Coronary artery (tissue), 2 donors: Measurements from ENCODE around the gene CCDC40.

Experiments used
- DNase-seq: peaks from one replicate; pipeline ENCODE4 v3.0.0-alpha.2; 2017; ENCODE audit warnings: low spot score
- H3K27ac ChIP-seq, 2 donors: fragments of 200-600 bp; sonication (generic); one replicate each; pipeline ENCODE4 v1.5.1; 2016 to 2019
- H3K4me3 ChIP-seq: fragments of 200-600 bp; sonication (generic); 2 replicates; pipeline ENCODE4 v1.5.1; 2016; ENCODE audit warnings: mild to moderate bottlenecking, moderate library complexity
- TF ChIP-seq, protein P1 (sequence below): fragments of 200-600 bp; sonication (generic); IDR thresholded peaks from one replicate; pipeline ENCODE4 v1.5.1; 2019; ENCODE audit warnings: antibody characterized with exemption

CCDC40 gene

DNA sequence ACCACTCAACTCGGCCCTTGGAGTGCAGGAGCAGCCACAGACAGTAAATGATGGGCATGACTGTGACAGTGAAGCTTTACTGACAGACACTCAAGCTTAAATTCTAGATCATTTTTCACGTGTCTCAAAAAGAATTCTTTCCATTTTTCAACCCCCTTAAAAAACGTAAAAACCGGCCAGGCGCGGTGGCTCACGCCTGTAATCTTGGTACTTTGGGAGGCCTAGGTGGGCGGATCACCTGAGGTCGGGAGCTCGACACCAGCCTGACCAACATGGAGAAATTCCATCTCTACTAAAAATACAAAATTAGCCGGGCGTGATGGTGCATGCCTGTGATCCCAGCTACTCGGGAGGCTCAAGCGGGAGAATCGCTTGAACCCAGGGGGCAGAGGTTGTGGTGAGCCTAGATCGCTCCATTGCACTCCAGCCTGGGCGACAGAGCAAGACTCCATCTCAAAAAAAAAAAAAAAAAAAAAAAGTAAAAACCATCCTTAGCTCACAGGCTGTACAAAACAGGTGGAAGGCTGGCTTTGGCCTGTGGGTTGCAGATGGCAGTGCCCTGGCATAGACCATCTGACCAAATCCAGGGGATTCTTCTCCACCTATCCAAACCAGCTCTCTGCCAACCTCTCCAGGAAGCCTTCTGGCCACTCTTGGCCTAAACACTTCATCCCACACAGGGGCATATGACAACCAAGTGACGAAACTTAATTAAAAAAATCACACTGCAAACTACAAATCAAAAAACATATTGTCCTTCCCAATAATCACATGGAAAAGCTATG, 19.0 kb upstream of the CCDC40 start:
- DNase-seq, result no peak
- Histone ChIP-seq H3K27ac (no peak overlapping the region), H3K4me3 (no peak overlapping the region)
- TF ChIP-seq, protein P1, sequence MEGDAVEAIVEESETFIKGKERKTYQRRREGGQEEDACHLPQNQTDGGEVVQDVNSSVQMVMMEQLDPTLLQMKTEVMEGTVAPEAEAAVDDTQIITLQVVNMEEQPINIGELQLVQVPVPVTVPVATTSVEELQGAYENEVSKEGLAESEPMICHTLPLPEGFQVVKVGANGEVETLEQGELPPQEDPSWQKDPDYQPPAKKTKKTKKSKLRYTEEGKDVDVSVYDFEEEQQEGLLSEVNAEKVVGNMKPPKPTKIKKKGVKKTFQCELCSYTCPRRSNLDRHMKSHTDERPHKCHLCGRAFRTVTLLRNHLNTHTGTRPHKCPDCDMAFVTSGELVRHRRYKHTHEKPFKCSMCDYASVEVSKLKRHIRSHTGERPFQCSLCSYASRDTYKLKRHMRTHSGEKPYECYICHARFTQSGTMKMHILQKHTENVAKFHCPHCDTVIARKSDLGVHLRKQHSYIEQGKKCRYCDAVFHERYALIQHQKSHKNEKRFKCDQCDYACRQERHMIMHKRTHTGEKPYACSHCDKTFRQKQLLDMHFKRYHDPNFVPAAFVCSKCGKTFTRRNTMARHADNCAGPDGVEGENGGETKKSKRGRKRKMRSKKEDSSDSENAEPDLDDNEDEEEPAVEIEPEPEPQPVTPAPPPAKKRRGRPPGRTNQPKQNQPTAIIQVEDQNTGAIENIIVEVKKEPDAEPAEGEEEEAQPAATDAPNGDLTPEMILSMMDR, result no peak

DNA sequence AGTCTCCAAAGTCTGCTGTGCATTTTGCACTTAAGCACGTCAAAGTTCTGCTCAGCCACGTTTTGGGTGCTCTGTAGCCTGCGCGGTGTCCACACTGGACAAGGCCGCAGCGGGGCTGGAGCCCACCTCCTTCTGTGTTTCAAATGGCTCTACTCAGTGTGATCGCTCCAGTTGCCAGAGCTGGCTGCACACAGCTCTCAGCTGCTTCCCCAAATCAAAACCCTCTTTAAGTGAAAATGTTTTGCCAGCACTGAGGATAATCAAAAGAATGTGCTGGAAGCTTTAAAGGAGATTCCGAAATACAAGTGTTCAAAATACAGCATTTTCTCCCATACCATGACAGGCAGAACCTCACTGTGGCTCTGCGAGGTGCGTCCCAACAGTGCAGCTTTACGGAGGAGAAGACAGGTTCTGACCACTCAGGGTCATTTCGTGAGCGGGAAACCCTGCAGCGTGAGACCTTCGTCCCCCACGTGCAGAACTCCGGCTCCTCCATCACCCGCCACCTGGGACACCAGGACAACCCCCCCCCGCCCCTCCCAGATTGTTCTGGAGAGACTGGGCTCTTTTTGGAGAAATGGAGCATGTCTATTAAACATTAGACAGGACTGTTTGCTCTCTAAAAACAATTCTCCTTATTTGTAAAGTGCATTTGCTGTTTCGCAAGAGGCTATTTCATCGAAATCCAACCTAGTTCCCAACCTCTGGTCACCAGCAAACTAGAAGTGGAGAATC, 17.4 kb upstream of the CCDC40 start:
- Histone ChIP-seq H3K27ac (no peak overlapping the region), H3K4me3 (no peak overlapping the region)
- TF ChIP-seq, protein P1, result no peak
- no peak for DNase-seq

DNA sequence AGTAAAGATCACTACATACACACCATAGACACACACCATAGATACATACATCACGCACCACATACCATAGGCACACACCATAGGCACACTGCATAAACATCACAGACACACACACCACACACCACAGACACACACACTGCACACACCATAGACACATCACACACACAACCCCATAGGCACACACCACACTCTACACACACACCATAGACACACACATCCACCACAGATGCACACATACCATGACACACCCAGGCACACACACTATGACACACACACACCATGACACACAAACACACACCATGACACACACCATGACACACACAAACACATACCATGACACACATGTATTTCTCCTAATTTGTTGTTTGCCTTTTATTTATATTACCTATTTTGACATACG, 14.8 kb upstream of the CCDC40 start:
- Histone ChIP-seq H3K4me3 (no peak overlapping the region), H3K27ac (no peak overlapping the region)
- DNase-seq, result no peak
- TF ChIP-seq, protein P1, result no peak

DNA sequence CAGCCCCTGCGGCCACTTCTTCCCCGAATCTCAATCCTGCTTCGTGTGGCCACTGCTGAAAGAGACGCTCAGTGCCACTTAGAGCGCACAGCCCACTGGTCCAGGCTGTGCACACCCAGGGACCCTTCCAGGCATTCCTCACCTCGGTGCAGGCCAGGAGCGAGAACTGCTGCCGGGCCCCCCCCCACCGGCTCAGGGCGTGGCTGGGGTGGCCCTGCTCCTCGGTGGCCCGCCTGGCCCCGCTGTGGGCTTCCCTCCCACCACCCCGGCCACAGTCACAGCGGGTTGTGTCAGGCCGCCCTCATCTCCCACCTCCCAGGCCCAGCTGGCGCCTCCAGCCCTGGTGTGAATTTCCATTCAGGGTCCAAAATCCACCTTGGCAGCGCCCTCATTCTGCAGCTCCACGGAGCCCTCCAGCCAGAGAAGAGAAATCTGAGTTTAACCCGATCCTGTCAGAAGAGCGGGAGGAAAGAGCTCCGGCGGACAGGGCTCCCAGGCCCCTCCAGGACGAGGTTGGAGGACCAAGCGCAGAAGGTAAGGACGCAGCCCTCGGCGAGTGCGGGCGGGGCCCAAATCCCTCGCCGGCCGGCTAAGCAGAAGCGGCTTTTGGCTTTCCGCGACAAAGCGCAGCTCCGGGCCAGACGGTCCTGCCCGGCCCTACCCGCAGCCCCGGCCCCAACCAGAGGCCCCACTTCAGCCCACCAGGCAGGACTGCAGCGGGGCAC, 12.8 kb upstream of the CCDC40 start:
- H3K27ac ChIP-seq, result peak overlapping the region in 1 of 2 donors; percentile 41
- no peak for DNase-seq
- peak overlapping the region; percentile 37 for H3K4me3 ChIP-seq
- TF ChIP-seq, protein P1, result no peak

DNA sequence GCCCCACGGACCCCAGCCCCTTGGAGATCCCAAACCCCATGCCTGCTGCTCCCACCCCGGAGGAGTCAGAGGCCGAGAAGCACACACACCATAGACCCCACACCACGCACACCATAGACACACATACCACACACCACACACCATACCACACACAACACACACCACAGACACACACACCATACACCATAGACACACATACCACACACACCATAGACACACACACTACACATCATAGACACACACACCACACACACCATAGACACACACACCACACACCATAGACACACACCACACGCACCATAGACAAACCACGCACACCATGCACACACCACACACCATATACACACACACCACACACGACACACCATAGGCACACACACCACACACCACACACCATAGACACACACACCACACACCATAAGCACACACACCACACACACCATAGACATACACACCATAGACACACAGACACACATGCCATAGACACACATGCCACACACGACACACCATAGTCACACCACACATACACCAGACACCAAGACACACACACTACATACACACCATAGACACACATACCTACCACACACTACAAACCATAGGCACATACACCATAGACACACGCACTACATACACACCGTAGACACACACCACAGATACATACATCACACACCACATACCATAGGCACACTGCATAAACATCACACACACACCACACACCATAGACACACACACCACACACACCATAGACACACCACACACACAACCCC, 12.1 kb upstream of the CCDC40 start:
- no peak for DNase-seq
- TF ChIP-seq, protein P1, result no peak
- H3K27ac ChIP-seq, result no peak overlapping the region
- H3K4me3 ChIP-seq, result peak overlapping the region; percentile 37

DNA sequence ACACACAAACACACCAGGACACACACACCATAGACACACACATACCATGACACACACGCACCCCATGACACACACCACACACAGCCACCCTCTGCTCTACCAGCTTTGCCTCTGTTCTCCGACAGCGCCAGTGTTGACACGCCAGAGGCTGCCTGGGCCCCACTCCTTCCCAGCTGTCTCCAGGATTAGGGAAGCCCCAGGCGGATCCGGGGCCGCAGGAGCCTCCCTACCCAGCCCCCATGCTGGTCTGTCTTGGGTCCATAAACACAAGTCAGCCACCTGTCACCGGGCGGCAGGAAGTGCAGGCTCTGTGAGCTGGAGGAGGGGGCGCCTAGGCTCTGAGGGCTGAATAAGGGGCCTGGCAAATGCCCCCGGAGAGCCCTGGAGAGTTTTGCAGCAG, 11.3 kb upstream of the CCDC40 start:
- H3K4me3 ChIP-seq, result no peak overlapping the region
- H3K27ac ChIP-seq, result no peak overlapping the region
- DNase-seq, result no peak
- TF ChIP-seq, protein P1, result no peak
